Epithelial cell of prostate (primary cell): ENCODE measurements around the gene GUCA1A.

Experiments
- DNase-seq: peaks from one replicate; pipeline ENCODE4 v3.0.0-alpha.2; 2011; ENCODE audit warnings: low read depth, low spot score
- H3K27ac ChIP-seq: fragments of 450-650 bp; 2 replicates; pipeline ENCODE4 v1.5.1; 2017; ENCODE audit warnings: mild to moderate bottlenecking

GUCA1A gene

DNA sequence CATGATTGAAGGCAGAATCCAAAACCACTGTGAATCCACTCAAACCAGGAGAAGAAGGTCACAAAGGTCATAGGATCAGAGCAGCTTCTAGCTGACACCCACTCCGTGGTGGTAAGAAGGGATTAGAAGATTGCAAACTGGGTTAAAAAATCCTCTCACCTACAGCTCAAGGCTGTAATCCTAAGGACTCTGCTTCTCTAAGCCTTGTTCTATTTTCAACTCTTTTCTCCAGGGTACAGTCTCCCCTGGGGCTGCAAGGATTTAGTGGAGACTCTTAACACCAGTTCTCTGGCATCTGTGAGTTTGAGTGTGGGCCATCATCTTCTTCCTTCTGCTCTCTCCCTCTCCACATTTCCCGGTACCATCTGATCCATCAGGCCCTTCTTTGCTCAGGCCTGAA lies at the start of gene GUCA1A:
Gene GUCA1A, plus strand, starts transcription at position 264 of the 400 bp plus-strand sequence. CDS start 250 bp downstream, outside the sequence.
- no peak within 1 kb of the TSS for H3K27ac ChIP-seq
- DNase-seq: no peak

DNA sequence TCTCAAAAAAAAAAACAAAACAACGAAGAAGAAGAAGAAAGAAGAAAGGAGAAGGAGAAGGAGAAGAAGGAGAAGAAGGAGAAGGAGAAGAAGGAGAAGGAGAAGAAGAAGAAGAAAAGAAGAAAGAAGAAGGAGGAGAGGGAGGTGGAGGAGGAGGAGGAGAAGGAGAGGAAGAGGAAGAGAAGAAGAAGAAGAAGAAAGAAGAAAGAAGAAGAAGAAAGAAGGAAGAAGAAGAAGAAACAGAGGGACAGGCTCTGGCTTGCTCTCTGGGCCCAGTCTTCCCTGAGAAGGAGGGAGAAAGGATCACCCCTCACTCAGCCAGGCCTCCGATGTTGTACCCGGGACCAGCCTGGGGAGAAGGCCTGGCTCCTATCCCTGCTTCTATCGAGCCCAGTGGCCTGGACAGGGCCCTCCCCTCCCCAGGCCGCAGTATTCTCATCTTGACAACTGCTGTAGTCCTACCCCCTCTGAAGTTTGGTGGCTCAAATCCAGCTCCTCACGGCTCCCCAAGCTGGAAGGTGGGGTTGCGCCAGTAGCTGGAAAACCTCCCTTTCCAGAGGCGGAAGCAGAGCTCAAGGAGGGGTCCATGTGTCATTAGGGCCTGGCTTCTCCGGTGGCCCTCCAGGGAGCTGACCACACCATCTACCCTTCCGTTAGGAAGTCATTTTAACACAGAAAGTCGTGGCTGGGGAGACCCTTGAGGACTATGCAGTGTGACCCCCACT lies 49.6 kb upstream of the GUCA1A start:
- H3K27ac ChIP-seq: peak overlapping the region; percentile 89
- no peak for DNase-seq

DNA sequence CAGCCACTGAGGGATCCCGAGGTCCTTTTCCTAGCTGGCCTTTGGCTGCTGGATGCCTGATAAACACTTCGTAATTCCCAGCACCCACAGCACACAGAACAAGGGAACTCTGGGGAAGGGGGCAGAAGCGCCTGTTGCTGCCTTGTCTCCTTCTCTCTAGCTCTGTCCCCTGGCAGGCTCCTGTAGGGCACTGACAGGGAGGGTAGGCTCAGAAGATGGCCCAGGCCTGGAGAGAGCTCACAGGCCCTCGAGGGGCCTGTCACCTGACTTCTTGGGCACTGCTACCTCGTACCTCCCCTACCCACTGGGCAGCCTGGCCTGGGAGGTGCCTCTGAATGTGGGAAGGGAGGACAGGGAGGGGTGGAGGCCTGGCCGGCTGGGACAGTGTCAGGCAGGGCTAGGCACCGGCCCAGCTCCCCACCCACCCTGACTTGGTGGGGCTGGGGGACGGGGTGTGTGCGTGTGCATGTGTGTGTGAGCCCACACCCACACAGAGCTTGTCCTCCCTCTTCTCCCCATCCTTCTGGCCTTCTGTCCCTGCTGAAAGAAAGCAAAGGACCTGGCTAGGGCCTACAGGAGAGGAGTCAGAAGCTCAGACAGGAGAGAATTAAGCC lies 48.8 kb upstream of the GUCA1A start:
- peak overlapping the region; percentile 89 for H3K27ac ChIP-seq
- no peak for DNase-seq

GRCh38 chr6:42125231-42125630 lies 47.9 kb upstream of the GUCA1A start:
- H3K27ac ChIP-seq: peak overlapping the region; percentile 89
- DNase-seq: no peak

GRCh38 chr6:42125663-42126062 lies 47.5 kb upstream of the GUCA1A start:
- peak overlapping the region; percentile 89 for H3K27ac ChIP-seq
- no peak for DNase-seq

GRCh38 chr6:42128460-42129359 lies 44.5 kb upstream of the GUCA1A start:
- no peak for DNase-seq
- H3K27ac ChIP-seq: no peak overlapping the region

DNA sequence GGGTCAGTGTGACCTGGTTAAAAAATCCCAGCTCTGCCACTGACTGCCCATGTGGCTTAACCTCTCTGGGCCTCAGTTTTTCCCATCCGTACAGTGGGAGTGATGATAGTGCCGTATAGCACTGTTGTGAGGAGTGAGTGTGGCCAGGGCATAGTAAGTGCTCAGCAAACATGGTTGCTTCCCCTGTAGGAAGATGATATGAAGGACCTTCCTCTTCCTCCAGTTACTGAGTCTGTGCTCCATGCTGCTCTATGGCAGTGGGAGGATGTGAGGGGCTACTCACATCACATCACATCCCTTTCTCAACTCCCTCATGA lies 43.8 kb upstream of the GUCA1A start:
- no peak for DNase-seq
- H3K27ac ChIP-seq: no peak overlapping the region

DNA sequence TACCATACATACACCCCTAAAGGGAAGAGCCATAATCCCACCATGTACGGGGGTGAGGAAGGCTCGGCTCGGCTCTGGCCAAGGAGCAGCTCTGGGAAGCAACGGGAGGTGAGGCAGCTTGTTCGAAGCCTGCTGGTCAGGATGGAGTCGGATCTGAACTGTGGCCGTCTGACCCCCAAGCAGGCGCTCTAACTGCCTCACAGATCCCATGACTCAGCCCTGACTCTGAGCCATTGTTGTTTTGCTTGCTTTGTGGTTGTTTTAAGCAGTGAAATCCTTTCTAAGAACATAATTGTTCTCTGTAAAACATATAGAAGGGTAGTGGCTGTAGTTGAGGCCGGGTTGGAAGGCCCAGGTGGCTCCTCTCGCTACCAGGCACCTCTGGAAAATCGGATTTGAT lies 41.6 kb upstream of the GUCA1A start:
- no peak for DNase-seq
- peak overlapping the region; percentile 23 for H3K27ac ChIP-seq

- DNase-seq: no peak
- no peak overlapping the region for H3K27ac ChIP-seq
Observed at GRCh38 chr6:42133926-42134325, 39.2 kb upstream of the GUCA1A start.

DNA sequence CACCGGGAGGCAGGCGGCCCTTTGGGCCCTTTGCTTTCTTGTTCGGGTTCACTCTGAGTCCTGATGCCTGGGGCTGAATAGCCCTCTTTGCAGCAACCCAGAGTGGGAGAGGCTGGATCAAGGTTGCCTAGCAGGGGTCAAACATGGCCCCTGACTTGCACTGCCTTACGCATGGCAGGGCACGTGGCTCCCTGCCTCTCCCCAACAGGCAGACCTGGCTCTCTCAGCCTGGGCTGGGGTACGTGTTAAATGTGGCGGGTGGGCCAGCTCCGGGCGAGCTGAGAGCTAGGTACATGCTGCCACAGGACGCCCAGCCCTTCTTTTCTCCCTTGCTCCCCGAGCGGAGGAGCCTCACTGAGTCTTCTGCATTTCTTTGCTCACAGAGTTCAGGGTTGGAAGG lies 38.0 kb upstream of the GUCA1A start:
- no peak for DNase-seq
- H3K27ac ChIP-seq: no peak overlapping the region

DNA sequence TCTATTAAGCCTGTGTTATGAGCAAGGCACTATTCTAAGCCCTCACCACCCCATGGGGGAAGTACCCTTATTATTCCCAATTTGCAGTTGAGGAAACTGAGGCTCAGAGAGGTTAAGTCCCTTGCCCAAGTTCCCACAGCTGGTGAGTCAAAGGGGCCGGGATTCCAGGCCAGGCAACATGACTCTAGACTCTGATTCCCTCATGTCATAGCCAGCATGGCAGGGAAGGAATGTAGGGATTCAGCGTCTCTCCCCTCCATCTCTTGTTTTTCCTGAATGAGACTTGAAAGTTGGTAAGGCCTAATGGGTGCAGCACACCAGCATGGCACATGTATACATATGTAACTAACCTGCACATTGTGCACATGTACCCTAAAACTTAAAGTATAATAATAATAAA lies 37.4 kb upstream of the GUCA1A start:
- no peak for DNase-seq
- peak overlapping the region; percentile 94 for H3K27ac ChIP-seq

DNA sequence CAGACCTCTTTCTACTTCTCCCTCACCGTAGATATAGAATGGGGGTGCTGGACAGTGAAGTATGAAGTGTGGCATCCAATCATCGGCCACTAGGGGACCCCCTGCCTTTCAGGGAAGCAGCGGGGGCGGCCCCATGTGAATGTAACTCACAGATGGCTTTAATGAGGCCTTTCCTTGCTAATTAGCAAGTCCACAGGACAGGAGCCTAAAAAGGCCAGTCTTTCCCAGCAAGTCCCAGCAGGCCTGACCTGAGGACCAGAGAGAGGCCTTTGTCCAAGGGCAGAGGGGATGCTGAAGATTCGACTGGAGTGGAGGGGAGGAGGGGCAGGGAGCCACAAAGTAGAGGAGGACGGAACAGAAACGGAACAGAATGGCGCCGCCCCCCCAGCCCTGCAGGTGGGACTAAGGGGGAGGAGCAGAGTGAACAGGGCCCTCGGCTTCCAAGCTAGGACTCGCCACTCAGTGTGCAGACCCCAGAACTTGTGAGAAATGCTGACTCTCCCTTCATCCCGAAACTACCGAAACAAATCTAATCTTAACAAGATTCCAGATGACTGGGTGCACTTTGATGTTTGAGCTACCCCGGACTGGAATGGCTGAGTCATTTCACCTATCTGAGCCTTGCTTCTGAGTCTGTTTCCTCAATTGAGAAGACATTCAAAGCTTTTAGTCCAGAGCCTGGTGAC lies 36.5 kb upstream of the GUCA1A start:
- peak overlapping the region; percentile 94 for H3K27ac ChIP-seq
- DNase-seq: no peak

DNA sequence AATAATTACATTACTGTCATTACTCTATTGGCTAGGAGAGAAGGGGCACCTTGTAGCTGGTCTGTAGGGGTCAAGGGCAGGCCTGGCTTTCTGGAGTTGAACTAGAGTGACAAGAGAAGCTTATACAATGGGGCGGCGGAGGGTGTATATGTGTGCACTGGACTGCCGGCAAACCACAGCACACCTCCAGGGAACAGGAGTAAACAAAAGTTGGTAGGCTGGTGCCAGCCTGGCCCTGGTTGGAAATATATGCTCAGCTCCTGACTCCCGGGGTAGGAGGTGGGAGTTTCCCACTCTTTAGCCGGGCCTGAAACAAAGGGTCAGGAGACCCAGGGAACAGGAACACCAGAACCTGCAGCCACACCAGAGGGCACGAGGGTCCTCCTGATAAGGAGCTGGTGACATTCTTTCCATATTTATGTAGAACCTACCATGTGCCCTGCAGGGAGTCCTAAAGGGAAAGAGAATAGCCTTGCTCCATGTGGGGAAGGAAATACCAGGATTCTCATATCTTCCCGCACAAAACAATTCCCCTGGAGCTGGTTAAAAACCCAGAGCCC lies 35.9 kb upstream of the GUCA1A start:
- DNase-seq: no peak
- H3K27ac ChIP-seq: peak overlapping the region; percentile 94

GRCh38 chr6:42138190-42138589 lies 35.0 kb upstream of the GUCA1A start:
- H3K27ac ChIP-seq: peak overlapping the region; percentile 94

GRCh38 chr6:42138630-42139619 lies 34.2 kb upstream of the GUCA1A start:
- peak overlapping the region; percentile 94 for H3K27ac ChIP-seq
- DNase-seq: no peak

More at GRCh38 chr6:42138190-42138589, 35.0 kb upstream of the GUCA1A start:
- no peak for DNase-seq

- H3K27ac ChIP-seq: peak overlapping the region; percentile 94
Observed at GRCh38 chr6:42140032-42140431, 33.1 kb upstream of the GUCA1A start.

DNA sequence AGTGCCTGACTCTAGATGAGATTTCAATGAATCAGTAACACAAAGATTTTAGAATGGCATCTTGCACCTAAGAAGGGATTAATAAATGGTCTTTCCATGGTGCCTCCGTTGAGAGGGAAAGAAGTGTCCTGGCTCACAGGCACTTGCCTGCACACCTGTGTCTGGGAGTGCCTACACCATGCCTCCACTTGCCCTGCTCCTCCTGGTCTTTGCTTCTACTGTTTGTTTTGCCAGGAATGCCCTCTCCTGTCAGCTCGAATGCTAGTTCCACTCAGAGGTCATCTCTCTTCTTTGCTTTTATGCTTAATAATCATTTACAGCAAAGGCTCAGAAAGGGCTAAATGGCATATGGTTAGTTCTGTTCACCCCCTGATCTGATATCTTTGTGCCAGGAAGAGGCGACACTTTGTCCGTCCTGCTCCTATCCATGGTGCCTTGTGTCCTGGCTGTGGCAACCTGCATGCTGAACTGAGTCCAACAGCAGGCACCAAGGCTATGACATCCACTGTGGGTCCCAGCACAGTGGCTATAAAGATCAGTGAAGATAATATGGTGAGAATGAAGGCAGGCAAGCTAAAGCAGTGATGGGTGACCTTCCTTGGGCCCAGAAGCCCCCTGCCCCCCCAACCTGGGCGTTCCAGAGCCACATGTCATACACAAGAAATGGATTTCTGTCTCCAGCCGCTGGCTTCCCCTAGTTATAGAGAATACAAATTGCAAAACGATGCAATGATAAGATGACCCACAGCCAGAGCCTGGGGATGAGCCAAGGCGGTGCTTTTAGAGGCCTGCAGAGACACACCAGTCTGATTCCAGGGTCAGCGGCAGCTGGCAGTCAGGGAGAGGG lies 32.2 kb upstream of the GUCA1A start:
- no peak for DNase-seq
- H3K27ac ChIP-seq: peak overlapping the region; percentile 94

More at GRCh38 chr6:42140032-42140431, 33.1 kb upstream of the GUCA1A start:
- DNase-seq: peak; percentile 51

DNA sequence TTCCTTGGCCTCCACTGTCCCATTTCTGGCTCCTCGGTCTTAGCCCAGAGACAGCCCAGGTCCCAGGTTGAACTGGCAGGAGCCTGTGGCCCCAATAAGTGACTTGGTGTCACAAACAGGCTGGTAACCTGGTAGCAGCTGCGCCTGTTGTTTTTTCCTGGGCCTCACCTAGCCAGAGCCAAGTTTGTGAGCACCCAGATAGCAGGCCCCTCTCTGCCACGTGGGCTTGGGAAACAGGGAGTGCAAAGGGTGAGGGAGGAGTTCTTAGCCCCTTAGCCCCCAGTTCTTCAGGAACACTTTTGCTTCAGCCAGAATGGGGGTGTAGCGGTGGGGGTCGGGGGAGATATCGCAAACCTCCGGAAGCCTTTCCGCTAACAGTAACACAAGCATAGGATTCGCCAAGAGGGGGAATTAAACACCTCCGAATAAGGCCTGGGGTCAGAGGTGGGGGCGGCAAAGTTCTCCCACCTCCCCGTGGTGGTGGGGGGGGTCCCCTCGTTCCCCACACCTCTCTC lies 31.5 kb upstream of the GUCA1A start:
- peak overlapping the region; percentile 94 for H3K27ac ChIP-seq
- no peak for DNase-seq
